IPS DF 4.7 (cell line): Measurements from ENCODE around the gene PPFIA4.

Experiments
- DNase-seq: peaks from one replicate; pipeline ENCODE4 v3.0.0-alpha.2; 2013; ENCODE audit warnings: low spot score; ENCODE audit errors: extremely low read depth

The PPFIA4 gene

GRCh38 chr1:203099805-203100515, 73.7 kb downstream of the PPFIA4 start:
- DNase-seq = no peak

- DNase-seq = no peak
Measured at GRCh38 chr1:203100516-203100869, 74.2 kb downstream of the PPFIA4 start.

GRCh38 chr1:203101813-203102634, 75.7 kb downstream of the PPFIA4 start:
- no peak for DNase-seq

- DNase-seq = no peak
Measured at GRCh38 chr1:203103216-203103615, 76.9 kb downstream of the PPFIA4 start.

- DNase-seq = no peak
Measured at GRCh38 chr1:203103829-203104495, 77.7 kb downstream of the PPFIA4 start.

- DNase-seq = no peak
Measured at GRCh38 chr1:203104789-203105390, 78.6 kb downstream of the PPFIA4 start.

GRCh38 chr1:203112475-203112874, 86.2 kb downstream of the PPFIA4 start:
- no peak for DNase-seq

- no peak for DNase-seq
Measured at GRCh38 chr1:203113308-203113707, 87.0 kb downstream of the PPFIA4 start.

GRCh38 chr1:203114202-203114601, 87.9 kb downstream of the PPFIA4 start:
- no peak for DNase-seq

GRCh38 chr1:203116091-203116820, 90.0 kb downstream of the PPFIA4 start:
- no peak for DNase-seq

- no peak for DNase-seq
Measured at GRCh38 chr1:203117611-203118575, 91.6 kb downstream of the PPFIA4 start.

- DNase-seq = no peak
Measured at GRCh38 chr1:203120325-203121153, 94.2 kb downstream of the PPFIA4 start.

GRCh38 chr1:203121186-203122015, 95.1 kb downstream of the PPFIA4 start:
- DNase-seq = no peak

- no peak for DNase-seq
Measured at GRCh38 chr1:203122159-203122558, 95.9 kb downstream of the PPFIA4 start.

- no peak for DNase-seq
Measured at GRCh38 chr1:203124011-203124410, 97.7 kb downstream of the PPFIA4 start.

- no peak for DNase-seq
Measured at GRCh38 chr1:203124546-203125317, 98.4 kb downstream of the PPFIA4 start.

GRCh38 chr1:203126151-203126865, 100.0 kb downstream of the PPFIA4 start:
- DNase-seq = no peak
